GM12878 (cell line): ENCODE measurements around the gene TSPAN31. TPM values are rescaled to one million over a fixed set of nuclear protein-coding genes. Genes with fewer than 3 reads are reported as not detected.
A peak's percentile ranks its signal among the peaks of the same experiment; 100 is the strongest.

Experiments used
- ATAC-seq: fragments of 200-7000 bp; cut with Tn5 transposase; 3 replicates; pipeline ENCODE4 v1.9.1; 2020; ENCODE audit warnings: mild to moderate bottlenecking, moderate library complexity
- BruUV-seq: library from RNA; stranded (reverse); fragments of 400-500 nt; replicated peaks from 2 replicates; lab custom pipeline; 2021; lab: Mats Ljungman, UMichigan
- CTCF ChIA-PET: fragments of 300-600 bp; sonication (Branson Sonifier 250); formaldehyde crosslinking; extraction: SDS; loops from one replicate; lab custom pipeline; 2021; ENCODE audit warnings: inconsistent platforms; lab: Yijun Ruan, JAX
- POLR2A ChIA-PET: fragments of 350-600 bp; formaldehyde crosslinking; extraction: SDS; loops from one replicate; lab custom pipeline; 2021; ENCODE audit warnings: inconsistent platforms; lab: Charles Lee
- RAD21 ChIA-PET: fragments of 300-600 bp; sonication (Branson Sonifier 250); formaldehyde crosslinking; loops from one replicate; lab custom pipeline; 2023; ENCODE audit warnings: antibody characterized with exemption; ENCODE audit not compliant: unreplicated experiment; lab: Charles Lee
- SMC1A ChIA-PET: fragments of 300-600 bp; sonication (Branson Sonifier 250); formaldehyde crosslinking; loops from one replicate; lab custom pipeline; 2023; ENCODE audit not compliant: unreplicated experiment, uncharacterized antibody; lab: Charles Lee
- DNase-seq: peaks from one replicate; pipeline ENCODE4 v3.0.0-alpha.2; 2011; ENCODE audit warnings: low read depth, low spot score
- FAIRE-seq: peaks from 3 replicates; lab custom pipeline; 2011; peaks lifted over from hg19 to GRCh38; lab: Jason Lieb, UNC
- H2AFZ ChIP-seq: 2 replicates; pipeline ENCODE4 v1.6.0; 2011; ENCODE audit warnings: low read depth, low read length, control low read depth; ENCODE audit not compliant: control insufficient read depth
- H3K27ac ChIP-seq: 2 replicates; pipeline ENCODE4 v1.5.1; 2011; ENCODE audit warnings: control low read depth; ENCODE audit not compliant: control insufficient read depth, insufficient read depth
- H3K27me3 ChIP-seq, 2 experiments: replicated peaks in 1 of 2; 2 replicates each; pipeline versions ENCODE4 v1.6.0 to v1.6.1; 2011; ENCODE audit warnings: low read length in 1 of 2; ENCODE audit not compliant: control insufficient read depth in 2 of 2, insufficient read depth in 2 of 2
- H3K36me3 ChIP-seq, 2 experiments: 2 replicates each; pipeline ENCODE4 v1.5.1; 2011; ENCODE audit warnings: low read length in 1 of 2; ENCODE audit not compliant: control insufficient read depth in 2 of 2, insufficient read depth in 2 of 2
- H3K4me1 ChIP-seq: 2 replicates; pipeline ENCODE4 v1.6.1; 2011; ENCODE audit warnings: mild to moderate bottlenecking, low read length, moderate library complexity, mixed read lengths; ENCODE audit not compliant: control insufficient read depth, insufficient read depth
- H3K4me2 ChIP-seq: 2 replicates; pipeline ENCODE4 v1.6.0; 2011; ENCODE audit warnings: control low read depth; ENCODE audit not compliant: control insufficient read depth, insufficient read depth
- H3K4me3 ChIP-seq: fragments of 200-600 bp; sonication (generic); 2 replicates; pipeline ENCODE4 v1.5.1; 2016
- H3K79me2 ChIP-seq: 2 replicates; pipeline ENCODE4 v1.6.0; 2011; ENCODE audit warnings: low read length; ENCODE audit not compliant: control insufficient read depth, insufficient read depth
- H3K9ac ChIP-seq: 2 replicates; pipeline ENCODE4 v1.8.0; 2011; ENCODE audit warnings: low read length, control low read depth, mixed read lengths; ENCODE audit not compliant: control insufficient read depth, insufficient read depth
- H3K9me3 ChIP-seq: replicated peaks from 3 replicates; pipeline ENCODE4 v1.5.1; 2011; ENCODE audit warnings: mild to moderate bottlenecking, low read length; ENCODE audit not compliant: control insufficient read depth, insufficient read depth
- H4K20me1 ChIP-seq: 2 replicates; pipeline ENCODE4 v1.6.0; 2011; ENCODE audit not compliant: control insufficient read depth, insufficient read depth
- MEF2A ChIP-seq: IDR thresholded peaks from 2 replicates; pipeline ENCODE4 v1.6.1; 2011; ENCODE audit warnings: low read depth, mild to moderate bottlenecking, low read length, moderate library complexity; ENCODE audit not compliant: insufficient read depth
- NRF1 ChIP-seq: conservative IDR thresholded peaks from 2 replicates; pipeline ENCODE4 v1.6.1; 2011; ENCODE audit warnings: mild to moderate bottlenecking, low read depth, low read length, improper control_type of control experiment
- YY1 ChIP-seq: IDR thresholded peaks from 2 replicates; pipeline ENCODE4 v1.6.1; 2011; ENCODE audit warnings: low read depth, mild to moderate bottlenecking, low read length
- WGBS: methylation state at CpG from one replicate; pipeline ENCODE4 v1.1.6; 2016; ENCODE audit warnings: low lambda C conversion rate; ENCODE audit not compliant: insufficient replicate concordance, insufficient coverage; ENCODE audit errors: missing lambda C conversion rate; 5-methylcytosine and 5-hydroxymethylcytosine counted together
- in situ Hi-C: fragments of 300-500 bp; cut with MboI; formaldehyde crosslinking; loops from 9 replicates; pipeline ENCODE4 v1.14.3; 2018; ENCODE audit warnings: mixed read lengths
- intact Hi-C: fragments of 100-400 bp; cut with micrococcal nuclease; formaldehyde crosslinking; loops from one replicate; pipeline ENCODE4 v1.14.2; 2022; ENCODE audit not compliant: unreplicated experiment
- polyA plus RNA-seq, 11 experiments: library from polyadenylated mRNA; depleted of rRNA in 4 of 11; unstranded in 6 of 11; stranded (reverse) in 5 of 11; fragments of >200 nt; fragmentation: Nextera tagmentation in 4 of 11; fragmentation: Illumina TruSeq in 1 of 11; extraction: Ambion mirVana in 4 of 11; extraction: Trizol in 1 of 11; gene quantifications; 1 replicate in 1 of 11; 2 replicates in 10 of 11; pipeline versions ENCODE4 v1.2.1 to v1.2.3, GENCODE V29; 2011 to 2016; ENCODE audit warnings: inconsistent platforms in 2 of 11, missing spikeins in 2 of 11, low read depth in 1 of 11
- total RNA-seq, 4 experiments: library from RNA; depleted of rRNA in 3 of 4; stranded (reverse); fragments of >200 nt in 3 of 4; fragmentation: Illumina TruSeq in 1 of 4; extraction: Trizol in 1 of 4; gene quantifications; 2 replicates each; pipeline versions ENCODE4 v1.2.1 to v1.2.3, GENCODE V29; 2013 to 2021
- TF ChIP-seq, protein P1 (sequence below): fragments of 450-650 bp; IDR thresholded peaks from 2 replicates; pipeline ENCODE4 v1.6.1; 2017; ENCODE audit warnings: mild to moderate bottlenecking
- TF ChIP-seq, protein P2 (sequence below): IDR thresholded peaks from 2 replicates; pipeline ENCODE4 v1.6.1; 2011; ENCODE audit warnings: low read depth, mild to moderate bottlenecking, low read length, moderate library complexity, borderline replicate concordance; ENCODE audit errors: extremely low read depth

Gene TSPAN31
- total and polyA plus RNA-seq, 10 of the 15 experiments (the other 5 are each of a cell fraction or from before 2014, with no cell fraction given): 11.8 to 32.2 (median 24.7) TPM

DNA sequence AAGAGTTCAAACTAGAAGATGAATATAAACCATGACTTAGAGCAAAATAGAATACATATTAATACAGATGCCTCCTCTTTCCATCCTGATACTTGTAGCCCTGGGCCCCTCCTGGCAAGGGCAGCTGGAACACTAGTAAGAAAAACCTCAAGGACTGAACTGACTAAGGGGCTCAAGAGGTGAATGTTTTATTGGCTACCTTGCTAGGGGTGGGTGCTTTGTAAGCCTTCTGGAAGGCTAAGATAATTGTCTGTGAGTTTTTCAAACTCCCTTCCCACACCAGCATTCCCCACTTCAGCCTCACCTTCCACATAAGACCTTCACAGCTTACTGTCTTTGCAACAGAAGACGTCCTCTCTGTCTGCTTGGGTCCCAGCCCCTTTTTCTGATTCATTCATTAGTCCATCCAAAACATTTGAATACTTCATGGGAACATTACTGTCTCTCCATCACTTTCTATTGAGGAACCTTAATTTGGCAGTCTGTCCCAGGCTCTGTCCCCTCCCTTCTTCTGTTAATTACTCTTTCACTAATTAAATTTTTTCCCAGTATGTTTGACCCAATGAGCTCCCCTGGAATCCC is 9.0 kb downstream of the TSPAN31 start:
- CTCF ChIA-PET: interaction anchor here (0.6 to 4.7 kb wide), 3 partner anchors 14 to 30 kb away, joined by 3 to 62 read pairs (median 3); partner anchors contain the start of gene CYP27B1

More for the DNA sequence above, 9.0 kb downstream of the TSPAN31 start:
- RAD21 ChIA-PET: no interaction called here
- DNase-seq (no peak), ATAC-seq (no peak), FAIRE-seq (no peak)
- Histone ChIP-seq H3K27ac (no peak overlapping the region), H3K9ac (no peak overlapping the region; the same call in 1 of the 2 replicates), H3K4me2 (peak overlapping the region; percentile 61; the same call in 1 of the 2 replicates), H3K36me3 (peaks cover 3 to 5% of the 10 kb centered on the region in 2 experiments; a peak in 3 of 4 replicates), H3K27me3 (no peaks in the 10 kb centered on the region), H3K4me1 (peaks cover 27% of the 10 kb centered on the region), H3K9me3 (no peaks in the 10 kb centered on the region; the same call in 2 of the 3 replicates), H2AFZ (peak overlapping the region; percentile 42), H3K79me2 (peaks cover 30% of the 10 kb centered on the region), H3K4me3 (0 out of 2 replicates have a peak overlapping the region, but pooled peaks have one; percentile 68), H4K20me1 (no peaks in the 10 kb centered on the region)
- intact Hi-C loops (loop anchor here (10.0 kb wide), 1 partner anchor 279 kb away; the partner anchor contains the start of gene ARHGAP9), in situ Hi-C loops (no loop called here)
- BruUV-seq: no TSS peak
- 45% methylated on average over 1 of the region's 1 CpG for WGBS
- SMC1A ChIA-PET: interaction anchor here (1.4 kb wide), 1 partner anchor 12 kb away, joined by 5 read pairs; no protein-coding TSS in a partner anchor
- POLR2A ChIA-PET: interaction anchor here (0.7 to 1.2 kb wide), 2 partner anchors 9 to 147 kb away, joined by 3 to 5 read pairs; partner anchors contain the start of gene TSPAN31
- TF ChIP-seq, protein P1, sequence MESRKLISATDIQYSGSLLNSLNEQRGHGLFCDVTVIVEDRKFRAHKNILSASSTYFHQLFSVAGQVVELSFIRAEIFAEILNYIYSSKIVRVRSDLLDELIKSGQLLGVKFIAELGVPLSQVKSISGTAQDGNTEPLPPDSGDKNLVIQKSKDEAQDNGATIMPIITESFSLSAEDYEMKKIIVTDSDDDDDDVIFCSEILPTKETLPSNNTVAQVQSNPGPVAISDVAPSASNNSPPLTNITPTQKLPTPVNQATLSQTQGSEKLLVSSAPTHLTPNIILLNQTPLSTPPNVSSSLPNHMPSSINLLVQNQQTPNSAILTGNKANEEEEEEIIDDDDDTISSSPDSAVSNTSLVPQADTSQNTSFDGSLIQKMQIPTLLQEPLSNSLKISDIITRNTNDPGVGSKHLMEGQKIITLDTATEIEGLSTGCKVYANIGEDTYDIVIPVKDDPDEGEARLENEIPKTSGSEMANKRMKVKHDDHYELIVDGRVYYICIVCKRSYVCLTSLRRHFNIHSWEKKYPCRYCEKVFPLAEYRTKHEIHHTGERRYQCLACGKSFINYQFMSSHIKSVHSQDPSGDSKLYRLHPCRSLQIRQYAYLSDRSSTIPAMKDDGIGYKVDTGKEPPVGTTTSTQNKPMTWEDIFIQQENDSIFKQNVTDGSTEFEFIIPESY: no peak
- TF ChIP-seq MEF2A: no peak
- no peak for TF ChIP-seq YY1
- TF ChIP-seq, protein P2, sequence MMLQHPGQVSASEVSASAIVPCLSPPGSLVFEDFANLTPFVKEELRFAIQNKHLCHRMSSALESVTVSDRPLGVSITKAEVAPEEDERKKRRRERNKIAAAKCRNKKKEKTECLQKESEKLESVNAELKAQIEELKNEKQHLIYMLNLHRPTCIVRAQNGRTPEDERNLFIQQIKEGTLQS: no peak
- TF ChIP-seq NRF1: no peak
